MM.1S (cell line): ENCODE measurements around the gene SS18.

Experiments used
- DNase-seq: peaks from one replicate; pipeline ENCODE4 v3.0.0-alpha.2; 2015
- H2AFZ ChIP-seq: fragments of 300-600 bp; sonication (generic); 2 replicates; pipeline ENCODE4 v1.6.0; 2016; ENCODE audit warnings: antibody characterized with exemption, low read length
- H3F3A ChIP-seq: fragments of 300-600 bp; sonication (generic); 2 replicates; pipeline ENCODE4 v1.6.1; 2016; ENCODE audit warnings: mild to moderate bottlenecking, antibody characterized with exemption, low read length, moderate library complexity, mixed read lengths; ENCODE audit not compliant: insufficient read depth
- H3K27ac ChIP-seq: fragments of 300-600 bp; sonication (generic); 2 replicates; pipeline ENCODE4 v1.5.1; 2016; ENCODE audit warnings: mild to moderate bottlenecking, low read length
- H3K27me3 ChIP-seq: fragments of 300-600 bp; sonication (generic); replicated peaks from 2 replicates; pipeline ENCODE4 v1.6.0; 2016; ENCODE audit warnings: low read length; ENCODE audit not compliant: insufficient read depth
- H3K36me3 ChIP-seq: fragments of 300-600 bp; sonication (generic); replicated peaks from 2 replicates; pipeline ENCODE4 v1.6.1; 2016; ENCODE audit warnings: mild to moderate bottlenecking, low read length, mixed read lengths; ENCODE audit not compliant: insufficient read depth
- H3K4me1 ChIP-seq: fragments of 300-600 bp; sonication (generic); 2 replicates; pipeline ENCODE4 v1.6.1; 2016; ENCODE audit warnings: low read length, mixed read lengths
- H3K4me2 ChIP-seq: fragments of 300-600 bp; sonication (generic); 2 replicates; pipeline ENCODE4 v1.6.0; 2016; ENCODE audit warnings: low read depth, low read length
- H3K4me3 ChIP-seq: fragments of 300-600 bp; sonication (generic); 2 replicates; pipeline ENCODE4 v1.5.1; 2016; ENCODE audit warnings: low read length, mixed read lengths
- H3K79me2 ChIP-seq: fragments of 300-600 bp; sonication (generic); 2 replicates; pipeline ENCODE4 v1.6.1; 2016; ENCODE audit warnings: mixed run types, low read length, mixed read lengths
- H3K9ac ChIP-seq: fragments of 300-600 bp; sonication (generic); 2 replicates; pipeline ENCODE4 v1.6.1; 2016; ENCODE audit warnings: low read length, mixed read lengths
- H3K9me2 ChIP-seq: fragments of 300-600 bp; sonication (generic); replicated peaks from 2 replicates; pipeline ENCODE4 v1.6.1; 2016; ENCODE audit warnings: mild to moderate bottlenecking, low read length, mixed read lengths; ENCODE audit not compliant: insufficient read depth
- H3K9me3 ChIP-seq: fragments of 300-600 bp; sonication (generic); replicated peaks from 2 replicates; pipeline ENCODE4 v1.6.1; 2016; ENCODE audit warnings: mild to moderate bottlenecking, low read length, mixed read lengths; ENCODE audit not compliant: insufficient read depth
- H4K20me1 ChIP-seq: fragments of 300-600 bp; sonication (generic); 2 replicates; pipeline ENCODE4 v1.6.1; 2016; ENCODE audit warnings: mild to moderate bottlenecking, low read length, moderate library complexity, mixed read lengths; ENCODE audit not compliant: insufficient read depth
- CTCF ChIP-seq: fragments of 300-600 bp; sonication (generic); IDR thresholded peaks from 2 replicates; pipeline ENCODE4 v1.5.1; 2016; ENCODE audit warnings: antibody characterized with exemption, low read length, mixed read lengths
- EZH2 ChIP-seq: fragments of 300-600 bp; sonication (generic); optimal IDR thresholded peaks from 2 replicates; pipeline ENCODE3; 2017; ENCODE audit warnings: low read depth, mild to moderate bottlenecking, antibody characterized with exemption, low read length, mixed read lengths
- EZH2phosphoT487 ChIP-seq: fragments of 300-600 bp; sonication (generic); IDR thresholded peaks from 2 replicates; pipeline ENCODE4 v1.6.1; 2018; ENCODE audit warnings: antibody characterized with exemption, low read length

SS18 gene

GRCh38 chr18:25976554-25976953, 113.9 kb downstream of the SS18 start:
- Histone ChIP-seq H3K36me3 (no peaks in the 10 kb centered on the region), H3K4me2 (no peak overlapping the region), H2AFZ (no peak overlapping the region), H3K27me3 (no peaks in the 10 kb centered on the region), H3K9ac (no peak overlapping the region), H4K20me1 (no peaks in the 10 kb centered on the region), H3F3A (peaks cover 6% of the 10 kb centered on the region; the same call in 1 of the 2 replicates), H3K4me3 (no peak overlapping the region), H3K27ac (no peak overlapping the region), H3K9me3 (no peaks in the 10 kb centered on the region), H3K9me2 (no peaks in the 10 kb centered on the region), H3K4me1 (peaks cover 5% of the 10 kb centered on the region; the same call in 1 of the 2 replicates), H3K79me2 (no peaks in the 10 kb centered on the region)
- DNase-seq: no peak
- TF ChIP-seq EZH2 (no peak), CTCF (no peak), EZH2phosphoT487 (no peak)

GRCh38 chr18:25974630-25975077, 115.8 kb downstream of the SS18 start:
- Histone ChIP-seq H2AFZ (no peak overlapping the region), H3K9me3 (no peaks in the 10 kb centered on the region)

More at GRCh38 chr18:25974630-25975077, 115.8 kb downstream of the SS18 start:
- Histone ChIP-seq H3K27ac (no peak overlapping the region), H3K4me1 (peaks cover 4% of the 10 kb centered on the region; the same call in 1 of the 2 replicates), H3K36me3 (no peaks in the 10 kb centered on the region), H3K4me3 (no peak overlapping the region), H3K27me3 (no peaks in the 10 kb centered on the region), H3K9me2 (no peaks in the 10 kb centered on the region), H3K79me2 (no peaks in the 10 kb centered on the region), H3K9ac (no peak overlapping the region), H4K20me1 (no peaks in the 10 kb centered on the region), H3K4me2 (no peak overlapping the region), H3F3A (peaks cover 6% of the 10 kb centered on the region; the same call in 1 of the 2 replicates)
- TF ChIP-seq CTCF (no peak), EZH2phosphoT487 (no peak), EZH2 (no peak)
- DNase-seq: no peak
